ENCODE measurements around the gene HMCES. TPM values are rescaled to one million over a fixed set of nuclear protein-coding genes. Genes with fewer than 3 reads are reported as not detected.

Gene HMCES
- total RNA-seq, 1 experiment from 2014 or later = 30.7 TPM

- Histone ChIP-seq H3K9me3 (replicated peaks) (no peaks in the 10 kb centered on the region), H3K36me3 (peaks cover 41% of the 10 kb centered on the region), H3K27me3 (no peaks in the 10 kb centered on the region), H3K27ac (no peak overlapping the region), H3K4me3 (no peak overlapping the region), H3K4me1 (peaks cover 9% of the 10 kb centered on the region)
- peak; percentile 11 to 30 for DNase-seq
Observed at GRCh38 chr3:129276385-129276784, 2.3 kb upstream of the HMCES start.

GRCh38 chr3:129277829-129278271 is 820 bp upstream of the HMCES start:
- peak overlapping the region; percentile 87 for H3K4me3 ChIP-seq
- H3K36me3 ChIP-seq = peaks cover 27% of the 10 kb centered on the region
- peak overlapping the region; percentile 81 for H3K27ac ChIP-seq
- peaks cover 9% of the 10 kb centered on the region for H3K4me1 ChIP-seq
- H3K27me3 ChIP-seq = no peaks in the 10 kb centered on the region
- DNase-seq = peak in 1 of 2 experiments; percentile 36
- no peaks in the 10 kb centered on the region for H3K9me3 ChIP-seq (replicated peaks)

GRCh38 chr3:129278966-129279906 is 566 bp downstream of the HMCES start:
- Histone ChIP-seq H3K27ac (peak overlapping the region; percentile 81), H3K9me3 (replicated peaks) (no peaks in the 10 kb centered on the region), H3K4me3 (peak overlapping the region; percentile 87), H3K36me3 (peaks cover 19% of the 10 kb centered on the region), H3K4me1 (peaks cover 9% of the 10 kb centered on the region), H3K27me3 (no peaks in the 10 kb centered on the region)
- DNase-seq = peak; percentile 59 to 60

- H3K4me3 ChIP-seq = peak overlapping the region; percentile 87
- DNase-seq = no peak
- no peak overlapping the region for H3K27ac ChIP-seq
- H3K27me3 ChIP-seq = no peaks in the 10 kb centered on the region
- peaks cover 12% of the 10 kb centered on the region for H3K36me3 ChIP-seq
- peaks cover 9% of the 10 kb centered on the region for H3K4me1 ChIP-seq
- no peaks in the 10 kb centered on the region for H3K9me3 ChIP-seq (replicated peaks)
Observed at GRCh38 chr3:129280183-129280582, 1.5 kb downstream of the HMCES start.

GRCh38 chr3:129281726-129282125 is 3.1 kb downstream of the HMCES start:
- no peak for DNase-seq
- H3K27ac ChIP-seq = no peak overlapping the region
- H3K4me3 ChIP-seq = no peak overlapping the region
- 0 out of 2 replicates have a peak, but pooled peaks cover 2% of the 10 kb centered on the region for H3K36me3 ChIP-seq
- H3K27me3 ChIP-seq = no peaks in the 10 kb centered on the region
- H3K9me3 ChIP-seq (replicated peaks) = no peaks in the 10 kb centered on the region
- peaks cover 6% of the 10 kb centered on the region; the same call in 1 of the 2 replicates for H3K4me1 ChIP-seq

GRCh38 chr3:129282727-129283327 is 4.2 kb downstream of the HMCES start:
- Histone ChIP-seq H3K9me3 (replicated peaks) (no peaks in the 10 kb centered on the region), H3K4me1 (peaks cover 5% of the 10 kb centered on the region; the same call in 1 of the 2 replicates), H3K27ac (no peak overlapping the region), H3K27me3 (no peaks in the 10 kb centered on the region), H3K36me3 (no peaks in the 10 kb centered on the region; the same call in 1 of the 2 replicates), H3K4me3 (no peak overlapping the region)
- no peak for DNase-seq

GRCh38 chr3:129286081-129286480 is 7.4 kb downstream of the HMCES start:
- Histone ChIP-seq H3K27ac (no peak overlapping the region), H3K9me3 (replicated peaks) (no peaks in the 10 kb centered on the region), H3K36me3 (peaks cover 3% of the 10 kb centered on the region), H3K27me3 (no peaks in the 10 kb centered on the region), H3K4me3 (no peak overlapping the region), H3K4me1 (no peaks in the 10 kb centered on the region)
- DNase-seq = no peak

GRCh38 chr3:129288446-129288845 is 9.8 kb downstream of the HMCES start:
- no peaks in the 10 kb centered on the region for H3K27me3 ChIP-seq
- H3K9me3 ChIP-seq (replicated peaks) = no peaks in the 10 kb centered on the region
- peaks cover 10% of the 10 kb centered on the region for H3K36me3 ChIP-seq
- no peak overlapping the region for H3K4me3 ChIP-seq
- DNase-seq = no peak
- no peak overlapping the region for H3K27ac ChIP-seq
- no peaks in the 10 kb centered on the region for H3K4me1 ChIP-seq

GRCh38 chr3:129289201-129289921 is 10.7 kb downstream of the HMCES start:
- Histone ChIP-seq H3K4me3 (no peak overlapping the region), H3K27ac (no peak overlapping the region), H3K9me3 (replicated peaks) (no peaks in the 10 kb centered on the region), H3K27me3 (no peaks in the 10 kb centered on the region), H3K36me3 (peaks cover 10% of the 10 kb centered on the region), H3K4me1 (no peaks in the 10 kb centered on the region)
- DNase-seq = peak in 1 of 2 experiments; percentile 24

GRCh38 chr3:129291236-129291886 is 12.7 kb downstream of the HMCES start:
- H3K9me3 ChIP-seq (replicated peaks) = no peaks in the 10 kb centered on the region
- no peak overlapping the region for H3K27ac ChIP-seq
- peaks cover 21% of the 10 kb centered on the region for H3K36me3 ChIP-seq
- H3K27me3 ChIP-seq = no peaks in the 10 kb centered on the region
- H3K4me3 ChIP-seq = no peak overlapping the region
- no peaks in the 10 kb centered on the region for H3K4me1 ChIP-seq
- no peak for DNase-seq

- Histone ChIP-seq H3K36me3 (peaks cover 29% of the 10 kb centered on the region), H3K4me1 (no peaks in the 10 kb centered on the region), H3K27me3 (no peaks in the 10 kb centered on the region), H3K4me3 (no peak overlapping the region), H3K9me3 (replicated peaks) (no peaks in the 10 kb centered on the region), H3K27ac (no peak overlapping the region)
- no peak for DNase-seq
Observed at GRCh38 chr3:129295286-129295685, 16.6 kb downstream of the HMCES start.

GRCh38 chr3:129304146-129304961 is 25.7 kb downstream of the HMCES start:
- DNase-seq = no peak
- Histone ChIP-seq H3K9me3 (replicated peaks) (no peaks in the 10 kb centered on the region), H3K27ac (no peak overlapping the region), H3K4me3 (no peak overlapping the region), H3K4me1 (no peaks in the 10 kb centered on the region), H3K27me3 (no peaks in the 10 kb centered on the region), H3K36me3 (peaks cover 16% of the 10 kb centered on the region)

GRCh38 chr3:129304962-129305222 is 26.2 kb downstream of the HMCES start:
- no peaks in the 10 kb centered on the region for H3K27me3 ChIP-seq
- no peaks in the 10 kb centered on the region for H3K9me3 ChIP-seq (replicated peaks)
- peaks cover 16% of the 10 kb centered on the region for H3K36me3 ChIP-seq
- H3K4me1 ChIP-seq = no peaks in the 10 kb centered on the region
- H3K27ac ChIP-seq = no peak overlapping the region
- no peak for DNase-seq
- H3K4me3 ChIP-seq = no peak overlapping the region

- Histone ChIP-seq H3K27ac (no peak overlapping the region), H3K9me3 (replicated peaks) (no peaks in the 10 kb centered on the region), H3K27me3 (no peaks in the 10 kb centered on the region), H3K4me3 (no peak overlapping the region), H3K36me3 (peaks cover 13% of the 10 kb centered on the region), H3K4me1 (no peaks in the 10 kb centered on the region)
- no peak for DNase-seq
Observed at GRCh38 chr3:129305592-129306091, 27.0 kb downstream of the HMCES start.
